T-helper 2 cell treated with Interferon-gamma antibody and Interleukin-4, amounts not matched to agents 5 μg/mL and 100 μg/mL, for 36 hours (primary cell): Measurements from ENCODE around the gene ZNF254.
"Not testable (repeated sequence)": the region's sequence is repeated elsewhere in the genome, so short reads cannot be mapped to it uniquely, and the experiment has no call there.

Source experiments
- DNase-seq: peaks from one replicate; pipeline ENCODE4 v3.0.0; 2021; ENCODE audit warnings: low spot score
- H3K27ac Mint-ChIP-seq: one replicate; pipeline ENCODE4 v1.8.0; 2021; ENCODE audit warnings: mild to moderate bottlenecking, mixed read lengths
- H3K27me3 Mint-ChIP-seq: one replicate; pipeline ENCODE4 v1.8.0; 2021; ENCODE audit warnings: low read depth, mixed read lengths
- H3K36me3 Mint-ChIP-seq: one replicate; pipeline ENCODE4 v1.8.0; 2021; ENCODE audit warnings: low read depth, mixed read lengths
- H3K4me1 Mint-ChIP-seq: one replicate; pipeline ENCODE4 v1.8.0; 2021; ENCODE audit warnings: low read depth, mixed read lengths
- H3K4me3 Mint-ChIP-seq: one replicate; pipeline ENCODE4 v1.8.0; 2022; ENCODE audit warnings: mild to moderate bottlenecking, moderate library complexity, mixed read lengths
- H3K9me3 Mint-ChIP-seq: one replicate; pipeline ENCODE4 v1.8.0; 2021; ENCODE audit warnings: mixed read lengths

The ZNF254 gene

GRCh38 chr19:24086974-24087595 lies at the start of gene ZNF254:
Gene ZNF254 (plus strand): TSS chr19:24087187. CDS start chr19:24087308, 121 bp downstream.
- Mint-ChIP-seq H3K27ac (peak within 1 kb of the TSS; percentile 97), H3K4me3 (peak within 1 kb of the TSS; percentile 91), H3K4me1 (peaks cover 2% of the 10 kb centered on the region), H3K9me3 (peaks cover 14% of the 10 kb centered on the region), H3K27me3 (no peaks in the 10 kb centered on the region), H3K36me3 (peaks cover 22% of the 10 kb centered on the region)
- peak; percentile 84 for DNase-seq

GRCh38 chr19:24040621-24041020 lies 46.4 kb upstream of the ZNF254 start:
- H3K4me1 Mint-ChIP-seq: peaks cover 3% of the 10 kb centered on the region
- no peak for DNase-seq
- no peak overlapping the region for H3K4me3 Mint-ChIP-seq
- H3K27ac Mint-ChIP-seq: no peak overlapping the region
- peaks cover 21% of the 10 kb centered on the region for H3K9me3 Mint-ChIP-seq
- peaks cover 56% of the 10 kb centered on the region for H3K36me3 Mint-ChIP-seq
- no peaks in the 10 kb centered on the region for H3K27me3 Mint-ChIP-seq

- peaks cover 55% of the 10 kb centered on the region for H3K36me3 Mint-ChIP-seq
- not testable (repeated sequence) for H3K4me3 Mint-ChIP-seq, H3K27me3 Mint-ChIP-seq, H3K4me1 Mint-ChIP-seq, H3K27ac Mint-ChIP-seq, DNase-seq
- H3K9me3 Mint-ChIP-seq: peaks cover 18% of the 10 kb centered on the region
These were observed 45.7 kb upstream of the ZNF254 start for GRCh38 chr19:24041326-24041725.

GRCh38 chr19:24046550-24046949 lies 40.4 kb upstream of the ZNF254 start:
- H3K9me3 Mint-ChIP-seq: peaks cover 3% of the 10 kb centered on the region
- peaks cover 73% of the 10 kb centered on the region for H3K36me3 Mint-ChIP-seq
- no peaks in the 10 kb centered on the region for H3K4me1 Mint-ChIP-seq
- H3K4me3 Mint-ChIP-seq: no peak overlapping the region
- DNase-seq: no peak
- H3K27me3 Mint-ChIP-seq: no peaks in the 10 kb centered on the region
- no peak overlapping the region for H3K27ac Mint-ChIP-seq

GRCh38 chr19:24048261-24048660 lies 38.7 kb upstream of the ZNF254 start:
- H3K27ac Mint-ChIP-seq: no peak overlapping the region
- no peaks in the 10 kb centered on the region for H3K27me3 Mint-ChIP-seq
- H3K36me3 Mint-ChIP-seq: peaks cover 76% of the 10 kb centered on the region
- H3K9me3 Mint-ChIP-seq: no peaks in the 10 kb centered on the region
- no peak overlapping the region for H3K4me3 Mint-ChIP-seq
- DNase-seq: no peak
- no peaks in the 10 kb centered on the region for H3K4me1 Mint-ChIP-seq

GRCh38 chr19:24049537-24049936 lies 37.5 kb upstream of the ZNF254 start:
- Mint-ChIP-seq H3K27me3 (no peaks in the 10 kb centered on the region), H3K9me3 (no peaks in the 10 kb centered on the region), H3K27ac (no peak overlapping the region), H3K36me3 (peaks cover 82% of the 10 kb centered on the region), H3K4me1 (peaks cover 7% of the 10 kb centered on the region), H3K4me3 (no peak overlapping the region)
- DNase-seq: no peak

- no peak overlapping the region for H3K4me3 Mint-ChIP-seq
- H3K27me3 Mint-ChIP-seq: no peaks in the 10 kb centered on the region
- no peak overlapping the region for H3K27ac Mint-ChIP-seq
- H3K36me3 Mint-ChIP-seq: peaks cover 81% of the 10 kb centered on the region
- H3K4me1 Mint-ChIP-seq: peaks cover 7% of the 10 kb centered on the region
- no peak for DNase-seq
- H3K9me3 Mint-ChIP-seq: no peaks in the 10 kb centered on the region
These were observed 35.5 kb upstream of the ZNF254 start for GRCh38 chr19:24051516-24051915.

- Mint-ChIP-seq H3K27me3 (no peaks in the 10 kb centered on the region), H3K27ac (no peak overlapping the region), H3K9me3 (no peaks in the 10 kb centered on the region), H3K36me3 (peaks cover 79% of the 10 kb centered on the region), H3K4me1 (peaks cover 7% of the 10 kb centered on the region), H3K4me3 (no peak overlapping the region)
- DNase-seq: no peak
These were observed 34.2 kb upstream of the ZNF254 start for GRCh38 chr19:24052811-24053210.

GRCh38 chr19:24053601-24054000 lies 33.4 kb upstream of the ZNF254 start:
- H3K9me3 Mint-ChIP-seq: no peaks in the 10 kb centered on the region
- no peak for DNase-seq
- peaks cover 78% of the 10 kb centered on the region for H3K36me3 Mint-ChIP-seq
- peak overlapping the region; percentile 19 for H3K27ac Mint-ChIP-seq
- H3K4me1 Mint-ChIP-seq: peaks cover 7% of the 10 kb centered on the region
- no peak overlapping the region for H3K4me3 Mint-ChIP-seq
- no peaks in the 10 kb centered on the region for H3K27me3 Mint-ChIP-seq

GRCh38 chr19:24054044-24054935 lies 32.7 kb upstream of the ZNF254 start:
- Mint-ChIP-seq H3K27ac (peak overlapping the region; percentile 64), H3K4me3 (no peak overlapping the region), H3K27me3 (no peaks in the 10 kb centered on the region), H3K9me3 (no peaks in the 10 kb centered on the region), H3K36me3 (peaks cover 79% of the 10 kb centered on the region), H3K4me1 (peaks cover 9% of the 10 kb centered on the region)
- peak; percentile 35 for DNase-seq

GRCh38 chr19:24055548-24055947 lies 31.4 kb upstream of the ZNF254 start:
- no peak for DNase-seq
- H3K27me3 Mint-ChIP-seq: no peaks in the 10 kb centered on the region
- H3K36me3 Mint-ChIP-seq: peaks cover 80% of the 10 kb centered on the region
- H3K9me3 Mint-ChIP-seq: no peaks in the 10 kb centered on the region
- H3K4me1 Mint-ChIP-seq: peaks cover 9% of the 10 kb centered on the region
- H3K4me3 Mint-ChIP-seq: no peak overlapping the region
- H3K27ac Mint-ChIP-seq: no peak overlapping the region

GRCh38 chr19:24057144-24057543 lies 29.8 kb upstream of the ZNF254 start:
- H3K9me3 Mint-ChIP-seq: no peaks in the 10 kb centered on the region
- DNase-seq: no peak
- H3K27ac Mint-ChIP-seq: no peak overlapping the region
- no peaks in the 10 kb centered on the region for H3K27me3 Mint-ChIP-seq
- H3K4me1 Mint-ChIP-seq: peaks cover 9% of the 10 kb centered on the region
- peaks cover 71% of the 10 kb centered on the region for H3K36me3 Mint-ChIP-seq
- H3K4me3 Mint-ChIP-seq: no peak overlapping the region

GRCh38 chr19:24059563-24060295 lies 27.3 kb upstream of the ZNF254 start:
- H3K27ac Mint-ChIP-seq: no peak overlapping the region
- peaks cover 50% of the 10 kb centered on the region for H3K36me3 Mint-ChIP-seq
- H3K4me1 Mint-ChIP-seq: peaks cover 2% of the 10 kb centered on the region
- H3K27me3 Mint-ChIP-seq: no peaks in the 10 kb centered on the region
- DNase-seq: no peak
- no peak overlapping the region for H3K4me3 Mint-ChIP-seq
- H3K9me3 Mint-ChIP-seq: no peaks in the 10 kb centered on the region
